Measurements from ENCODE around the gene CACNA1D. TPM values are rescaled to one million over a fixed set of nuclear protein-coding genes. Genes with fewer than 3 reads are reported as not detected.

CACNA1D gene
- polyA plus RNA-seq, 1 donor (not counting 4 experiments of a cell fraction or from before 2014, with no cell fraction given): 0.20 TPM

GRCh38 chr3:53703630-53704362, 209.4 kb downstream of the CACNA1D start:
- no peaks in the 10 kb centered on the region for H3K9me1 ChIP-seq (ENCODE audit: control insufficient read depth, extremely low read depth, insufficient read depth, low read length)
- H3K4me1 ChIP-seq (ENCODE audit: control insufficient read depth, extremely low read depth, insufficient read depth, low read length): no peaks in the 10 kb centered on the region
- no peak overlapping the region for H3K27ac ChIP-seq (ENCODE audit: control insufficient read depth, insufficient read depth, low read length)
- FAIRE-seq (no peak), DNase-seq (ENCODE audit: low read depth, low spot score) (no peak)
- no peaks in the 10 kb centered on the region for H3K36me3 ChIP-seq (ENCODE audit: control insufficient read depth in 2 of 2, extremely low read depth in 1 of 2, insufficient read depth in 2 of 2, low read length in 2 of 2)
- H3K9me3 ChIP-seq (ENCODE audit: control insufficient read depth, low read depth, low read length): no peaks in the 10 kb centered on the region
- peaks cover 6% of the 10 kb centered on the region for H3K27me3 ChIP-seq (ENCODE audit: control insufficient read depth, extremely low read depth, insufficient read depth, low read length)
- no peak overlapping the region for H3K4me2 ChIP-seq (ENCODE audit: control insufficient read depth, extremely low read depth, insufficient read depth, low read depth, low read length)
- no peak overlapping the region for H3K4me3 ChIP-seq (ENCODE audit: control insufficient read depth in 2 of 3, extremely low read depth in 1 of 3, insufficient read depth in 2 of 3, low read depth in 1 of 3, low read length in 3 of 3)
- dilution Hi-C loops (cut with MboI; ENCODE audit: extremely low pct_ligation_motif_present, low sequenced_read_pairs): no loop called here
- no peaks in the 10 kb centered on the region for H3K79me2 ChIP-seq (ENCODE audit: control insufficient read depth, insufficient read depth, low read length)
- H2AFZ ChIP-seq (ENCODE audit: control insufficient read depth, low read length): no peak overlapping the region
- TF ChIP-seq CTCF (optimal IDR thresholded peaks at IDR 0.05 in 1 of 3, IDR thresholded peaks at IDR 0.05 in 1 of 3, conservative IDR thresholded peaks at IDR 0.05 in 1 of 3; ENCODE audit: extremely low read depth in 1 of 3, insufficient read depth in 2 of 3, low read length in 3 of 3) (no peak), EZH2 (IDR thresholded peaks at IDR 0.05; ENCODE audit: low read length) (no peak)
- H3K9ac ChIP-seq (ENCODE audit: control insufficient read depth, extremely low read depth, insufficient read depth, low read length): no peak overlapping the region
- H4K20me1 ChIP-seq (ENCODE audit: control insufficient read depth, extremely low read depth, insufficient read depth, low read length): no peaks in the 10 kb centered on the region

GRCh38 chr3:53704363-53704725, 209.9 kb downstream of the CACNA1D start:
- H3K9ac ChIP-seq (ENCODE audit: control insufficient read depth, extremely low read depth, insufficient read depth, low read length): no peak overlapping the region
- no peaks in the 10 kb centered on the region for H4K20me1 ChIP-seq (ENCODE audit: control insufficient read depth, extremely low read depth, insufficient read depth, low read length)
- no peaks in the 10 kb centered on the region for H3K79me2 ChIP-seq (ENCODE audit: control insufficient read depth, insufficient read depth, low read length)
- dilution Hi-C loops (cut with MboI; ENCODE audit: extremely low pct_ligation_motif_present, low sequenced_read_pairs): no loop called here
- H3K4me3 ChIP-seq (ENCODE audit: control insufficient read depth in 2 of 3, extremely low read depth in 1 of 3, insufficient read depth in 2 of 3, low read depth in 1 of 3, low read length in 3 of 3): no peak overlapping the region
- no peaks in the 10 kb centered on the region for H3K9me1 ChIP-seq (ENCODE audit: control insufficient read depth, extremely low read depth, insufficient read depth, low read length)
- H3K27ac ChIP-seq (ENCODE audit: control insufficient read depth, insufficient read depth, low read length): no peak overlapping the region
- no peak for FAIRE-seq
- TF ChIP-seq CTCF (optimal IDR thresholded peaks at IDR 0.05 in 1 of 3, IDR thresholded peaks at IDR 0.05 in 1 of 3, conservative IDR thresholded peaks at IDR 0.05 in 1 of 3; ENCODE audit: extremely low read depth in 1 of 3, insufficient read depth in 2 of 3, low read length in 3 of 3) (no peak), EZH2 (IDR thresholded peaks at IDR 0.05; ENCODE audit: low read length) (no peak)
- no peak overlapping the region for H3K4me2 ChIP-seq (ENCODE audit: control insufficient read depth, extremely low read depth, insufficient read depth, low read depth, low read length)
- peaks cover 9% of the 10 kb centered on the region for H3K27me3 ChIP-seq (ENCODE audit: control insufficient read depth, extremely low read depth, insufficient read depth, low read length)
- no peak overlapping the region for H2AFZ ChIP-seq (ENCODE audit: control insufficient read depth, low read length)
- no peak for DNase-seq (ENCODE audit: low read depth, low spot score)
- no peaks in the 10 kb centered on the region for H3K4me1 ChIP-seq (ENCODE audit: control insufficient read depth, extremely low read depth, insufficient read depth, low read length)
- no peaks in the 10 kb centered on the region for H3K9me3 ChIP-seq (ENCODE audit: control insufficient read depth, low read depth, low read length)
- no peaks in the 10 kb centered on the region for H3K36me3 ChIP-seq (ENCODE audit: control insufficient read depth in 2 of 2, extremely low read depth in 1 of 2, insufficient read depth in 2 of 2, low read length in 2 of 2)
